ENCODE results near the gene ATP2B2.

The ATP2B2 gene

DNA sequence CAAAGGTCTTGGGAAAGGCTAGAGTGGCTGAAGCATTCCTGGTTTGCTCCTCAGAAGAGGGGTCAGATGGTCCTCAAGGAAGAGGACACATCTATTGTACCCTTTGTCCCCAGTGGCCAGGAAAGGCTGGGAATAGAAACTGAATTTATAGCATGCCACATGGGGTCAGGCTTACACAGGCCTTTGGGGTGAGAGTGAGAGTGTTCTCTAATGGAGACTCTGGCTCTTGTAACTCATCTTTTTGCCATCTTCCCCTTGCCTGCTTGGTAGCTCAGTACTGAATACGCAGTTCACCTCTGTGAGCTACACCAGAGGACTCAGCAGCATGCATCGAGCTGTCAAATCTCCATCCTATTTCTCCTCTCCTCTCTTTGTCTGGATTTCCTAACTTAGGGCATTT, 87.5 kb downstream of the ATP2B2 start:
- Mint-ChIP-seq H3K9me3 (ENCODE audit: low read depth) (no peaks in the 10 kb centered on the region), H3K36me3 (no peaks in the 10 kb centered on the region), H3K4me1 (ENCODE audit: low read depth) (peaks cover 9% of the 10 kb centered on the region), H3K27me3 (no peaks in the 10 kb centered on the region), H3K27ac (no peak overlapping the region), H3K4me3 (no peak overlapping the region)

DNA sequence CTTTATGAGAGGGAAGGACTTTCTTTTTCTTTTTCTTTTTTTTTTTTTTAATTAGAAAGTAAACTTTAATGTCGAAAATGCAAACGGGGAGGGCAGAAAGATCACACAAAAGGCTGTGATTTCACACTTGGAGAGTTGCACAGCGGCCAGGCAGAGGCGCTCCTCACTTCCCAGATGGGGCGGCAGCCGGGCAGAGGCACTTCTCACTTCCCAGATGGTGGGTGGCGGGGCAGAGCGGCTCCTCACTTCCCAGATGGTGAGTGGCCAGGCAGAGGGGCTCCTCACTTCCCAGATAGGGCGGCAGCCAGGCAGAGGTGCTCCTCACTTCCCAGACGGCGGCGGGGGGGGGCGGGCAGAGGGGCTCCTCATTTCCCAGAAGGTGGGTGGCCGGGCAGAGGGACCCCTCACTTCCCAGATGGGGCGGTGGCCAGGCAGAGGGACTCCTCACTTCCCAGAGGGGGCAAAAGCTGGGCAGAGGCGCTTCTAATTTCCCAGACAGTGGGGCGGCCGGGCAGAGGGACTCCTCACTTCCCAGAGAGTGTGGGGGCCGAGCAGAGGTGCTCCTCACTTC, 88.6 kb downstream of the ATP2B2 start:
- no peak overlapping the region for H3K27ac Mint-ChIP-seq
- no peak overlapping the region for H3K4me3 Mint-ChIP-seq
- peaks cover 9% of the 10 kb centered on the region for H3K4me1 Mint-ChIP-seq (ENCODE audit: low read depth)
- H3K9me3 Mint-ChIP-seq (ENCODE audit: low read depth), result no peaks in the 10 kb centered on the region
- no peaks in the 10 kb centered on the region for H3K27me3 Mint-ChIP-seq
- H3K36me3 Mint-ChIP-seq, result no peaks in the 10 kb centered on the region

DNA sequence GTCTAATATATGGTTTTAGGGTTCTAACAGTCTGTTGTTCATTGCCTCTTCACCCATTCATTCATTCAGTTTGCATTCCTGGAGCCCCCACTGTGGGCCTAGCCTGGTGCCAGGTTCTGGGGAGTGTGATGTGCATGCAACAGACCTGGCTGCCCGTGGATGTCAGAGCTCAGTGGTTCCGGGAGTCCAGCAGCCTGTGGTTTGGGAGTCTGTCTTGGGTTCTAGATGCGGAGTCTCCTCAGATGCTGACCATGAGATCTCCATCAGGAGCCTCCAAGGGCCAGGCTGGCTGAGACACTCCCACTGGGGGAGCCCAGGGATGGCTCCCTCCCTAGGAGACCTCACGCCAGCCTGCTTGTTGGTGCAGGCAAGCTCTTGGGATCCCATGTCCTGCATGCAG, 92.3 kb downstream of the ATP2B2 start:
- no peaks in the 10 kb centered on the region for H3K36me3 Mint-ChIP-seq
- H3K4me3 Mint-ChIP-seq, result no peak overlapping the region
- no peak overlapping the region for H3K27ac Mint-ChIP-seq
- no peaks in the 10 kb centered on the region for H3K4me1 Mint-ChIP-seq (ENCODE audit: low read depth)
- no peaks in the 10 kb centered on the region for H3K27me3 Mint-ChIP-seq
- no peaks in the 10 kb centered on the region for H3K9me3 Mint-ChIP-seq (ENCODE audit: low read depth)

DNA sequence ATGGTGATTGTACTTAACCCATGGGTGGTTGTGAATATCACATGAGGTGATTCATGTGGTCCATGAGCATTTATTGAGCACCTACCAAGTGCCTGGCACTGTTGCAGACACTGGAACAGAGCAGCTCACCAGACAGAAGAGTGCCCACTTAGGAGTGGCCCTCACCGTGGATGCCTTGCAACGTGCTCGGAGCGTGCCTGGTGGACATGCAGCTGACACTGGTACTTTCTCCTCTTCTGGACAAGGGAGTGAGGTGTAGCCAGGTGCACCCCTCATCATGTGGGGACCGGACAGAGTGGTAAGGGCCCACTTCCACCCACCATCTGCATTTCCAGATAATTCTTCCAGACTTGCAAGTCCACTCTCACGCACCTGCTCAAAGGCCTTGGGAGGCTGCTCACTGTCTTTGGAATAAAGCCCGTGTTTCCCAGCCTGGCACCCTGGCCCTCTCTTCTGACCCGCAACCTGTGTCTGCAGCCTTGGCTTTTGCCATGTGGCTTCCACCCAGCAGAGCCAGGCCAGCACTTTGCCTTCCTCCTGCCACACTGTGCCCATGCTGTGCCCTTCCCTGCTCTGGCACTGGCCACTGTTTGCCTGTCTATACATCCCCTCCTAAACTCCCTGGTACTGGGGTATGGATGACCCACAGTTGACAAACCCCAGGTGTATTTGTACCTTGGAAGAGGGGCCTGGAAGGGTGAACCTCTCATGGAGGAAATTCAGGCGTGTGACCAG, 93.6 kb downstream of the ATP2B2 start:
- H3K27me3 Mint-ChIP-seq, result no peaks in the 10 kb centered on the region
- H3K27ac Mint-ChIP-seq, result no peak overlapping the region
- no peaks in the 10 kb centered on the region for H3K9me3 Mint-ChIP-seq (ENCODE audit: low read depth)
- H3K4me3 Mint-ChIP-seq, result no peak overlapping the region
- H3K4me1 Mint-ChIP-seq (ENCODE audit: low read depth), result no peaks in the 10 kb centered on the region
- no peaks in the 10 kb centered on the region for H3K36me3 Mint-ChIP-seq

DNA sequence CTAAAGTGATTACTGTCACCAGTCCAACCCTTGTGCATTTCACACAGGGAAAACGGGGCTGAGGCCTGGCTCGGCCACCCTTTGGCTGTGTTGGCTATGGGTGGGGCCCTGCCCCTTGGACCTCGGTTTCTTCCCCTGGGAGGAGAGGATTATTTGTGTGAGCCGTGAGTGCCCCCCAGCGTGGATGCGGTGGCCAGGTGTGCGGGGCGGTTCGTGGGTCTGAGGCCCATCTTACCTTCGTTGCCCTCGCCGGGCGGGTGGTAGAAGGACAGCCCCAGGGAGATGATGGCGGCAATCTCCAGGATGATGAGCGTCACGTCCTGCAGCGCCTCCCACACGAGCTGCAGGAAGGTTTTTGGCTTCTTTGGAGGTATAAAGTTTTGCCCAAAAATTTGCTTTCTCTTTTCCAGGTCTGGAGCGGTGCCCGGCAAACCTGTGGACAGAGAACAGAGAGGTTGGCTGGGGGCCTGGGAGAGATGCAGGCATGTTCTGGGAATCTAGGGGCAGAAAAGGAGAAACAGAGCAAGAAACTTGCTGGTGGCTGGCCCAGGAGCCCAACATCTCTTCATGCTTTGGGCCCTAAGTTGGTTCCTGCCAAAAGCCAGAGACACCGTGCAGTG, 94.9 kb downstream of the ATP2B2 start:
- H3K36me3 Mint-ChIP-seq, result no peaks in the 10 kb centered on the region
- H3K27ac Mint-ChIP-seq, result no peak overlapping the region
- H3K9me3 Mint-ChIP-seq (ENCODE audit: low read depth), result no peaks in the 10 kb centered on the region
- H3K4me1 Mint-ChIP-seq (ENCODE audit: low read depth), result no peaks in the 10 kb centered on the region
- no peak overlapping the region for H3K4me3 Mint-ChIP-seq
- H3K27me3 Mint-ChIP-seq, result no peaks in the 10 kb centered on the region

DNA sequence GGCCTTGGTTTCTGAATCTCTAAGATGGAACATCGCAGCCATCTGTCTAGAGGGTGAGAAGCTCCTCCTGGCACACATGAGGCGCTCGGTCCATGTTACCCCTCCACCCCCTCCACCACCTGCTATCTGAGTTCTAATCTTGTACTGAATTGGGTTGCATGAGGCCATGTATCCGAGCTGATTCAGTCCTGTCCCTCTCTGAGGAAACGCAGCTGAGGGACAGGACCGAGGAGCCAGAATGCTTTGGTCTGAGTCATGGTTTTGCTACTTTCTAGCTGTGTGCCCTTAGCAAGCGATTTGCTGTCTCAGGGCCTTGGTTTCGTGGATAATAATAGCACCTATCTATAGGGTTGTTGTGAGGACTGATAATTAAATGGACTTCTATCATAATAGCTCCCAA, 96.7 kb downstream of the ATP2B2 start:
- Mint-ChIP-seq H3K36me3 (no peaks in the 10 kb centered on the region), H3K9me3 (ENCODE audit: low read depth) (no peaks in the 10 kb centered on the region), H3K27me3 (no peaks in the 10 kb centered on the region), H3K4me3 (no peak overlapping the region), H3K4me1 (ENCODE audit: low read depth) (no peaks in the 10 kb centered on the region), H3K27ac (no peak overlapping the region)

DNA sequence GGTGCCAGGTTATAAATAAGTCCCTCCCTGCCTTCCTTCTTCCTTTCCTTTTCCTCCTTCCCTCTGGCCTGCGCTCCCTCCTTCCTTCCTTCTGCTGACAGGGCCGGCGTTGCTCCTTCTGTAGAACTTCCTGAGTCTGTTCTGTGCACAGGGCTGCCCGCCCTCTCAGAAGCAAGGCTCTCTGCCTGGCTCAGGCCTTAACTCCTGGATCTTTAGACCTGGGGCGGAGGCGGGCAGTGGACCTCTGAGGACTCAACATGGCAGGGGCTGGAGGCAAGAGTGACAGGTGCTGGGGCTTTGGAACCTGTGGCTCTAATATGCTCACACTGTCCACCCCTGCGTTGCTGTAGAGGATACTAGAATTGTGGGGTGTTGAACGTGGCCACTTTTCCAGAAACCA, 98.0 kb downstream of the ATP2B2 start:
- no peak overlapping the region for H3K4me3 Mint-ChIP-seq
- no peaks in the 10 kb centered on the region for H3K27me3 Mint-ChIP-seq
- no peaks in the 10 kb centered on the region for H3K36me3 Mint-ChIP-seq
- H3K27ac Mint-ChIP-seq, result no peak overlapping the region
- H3K9me3 Mint-ChIP-seq (ENCODE audit: low read depth), result no peaks in the 10 kb centered on the region
- no peaks in the 10 kb centered on the region for H3K4me1 Mint-ChIP-seq (ENCODE audit: low read depth)

DNA sequence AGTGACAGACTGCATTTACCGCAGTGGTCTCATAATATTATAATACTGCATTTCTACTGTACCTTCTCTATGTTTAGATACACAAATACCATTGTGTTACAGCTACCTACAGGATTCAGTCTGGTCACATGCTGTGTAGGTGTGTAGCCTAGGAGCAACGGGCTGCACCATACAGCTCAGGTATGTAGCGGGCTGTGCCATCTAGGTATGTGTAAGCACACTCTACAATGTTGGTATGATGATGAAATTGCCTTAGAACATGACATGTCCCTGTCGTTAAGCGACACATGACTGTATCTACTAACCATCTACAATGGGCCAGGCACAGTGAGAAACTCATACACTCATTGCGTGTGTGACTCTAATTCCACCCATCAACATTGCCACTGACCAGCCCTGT, 99.0 kb downstream of the ATP2B2 start:
- no peak overlapping the region for H3K27ac Mint-ChIP-seq
- H3K36me3 Mint-ChIP-seq, result no peaks in the 10 kb centered on the region
- H3K27me3 Mint-ChIP-seq, result no peaks in the 10 kb centered on the region
- H3K4me3 Mint-ChIP-seq, result no peak overlapping the region
- H3K4me1 Mint-ChIP-seq (ENCODE audit: low read depth), result no peaks in the 10 kb centered on the region
- no peaks in the 10 kb centered on the region for H3K9me3 Mint-ChIP-seq (ENCODE audit: low read depth)

DNA sequence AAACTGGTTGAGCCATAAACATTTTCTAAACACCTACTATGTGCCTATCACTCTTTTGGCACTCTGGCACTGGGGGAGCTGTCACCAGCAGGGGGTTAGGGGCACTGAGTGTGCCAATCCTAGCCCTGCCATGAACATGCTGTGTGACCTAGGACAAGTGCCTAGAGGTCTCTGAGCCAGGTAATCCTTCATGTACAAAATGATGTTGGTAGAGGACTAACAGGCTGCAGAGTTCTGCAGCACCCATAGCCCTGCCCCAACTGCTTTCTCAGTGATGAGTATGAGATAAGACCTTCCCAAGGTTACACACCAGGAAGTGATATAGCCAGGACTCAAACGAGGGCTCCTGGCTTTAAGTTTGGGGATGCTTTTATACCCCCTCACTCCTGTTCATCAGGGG, 99.6 kb downstream of the ATP2B2 start:
- no peaks in the 10 kb centered on the region for H3K9me3 Mint-ChIP-seq (ENCODE audit: low read depth)
- no peaks in the 10 kb centered on the region for H3K27me3 Mint-ChIP-seq
- H3K4me3 Mint-ChIP-seq, result no peak overlapping the region
- H3K27ac Mint-ChIP-seq, result no peak overlapping the region
- no peaks in the 10 kb centered on the region for H3K4me1 Mint-ChIP-seq (ENCODE audit: low read depth)
- no peaks in the 10 kb centered on the region for H3K36me3 Mint-ChIP-seq

DNA sequence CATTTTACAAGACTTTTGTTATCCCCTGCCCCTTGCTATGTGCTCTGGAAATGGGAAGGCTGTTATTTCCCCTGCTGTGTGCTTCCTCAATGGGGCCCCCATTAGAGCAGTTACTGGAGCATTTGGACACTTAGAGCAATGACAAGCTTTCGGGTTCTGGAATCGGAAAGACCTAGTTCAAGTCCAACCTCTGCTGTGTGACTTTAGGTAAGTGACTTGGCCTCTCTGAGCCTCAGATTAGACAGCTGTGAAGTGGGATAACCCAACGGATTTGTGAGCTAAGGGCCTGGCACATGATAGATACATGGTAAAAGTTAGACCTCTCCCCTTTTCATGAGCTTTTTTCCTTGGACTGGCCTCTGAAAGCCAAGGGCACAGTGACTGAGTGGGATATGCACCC, 100.5 kb downstream of the ATP2B2 start:
- Mint-ChIP-seq H3K36me3 (no peaks in the 10 kb centered on the region), H3K4me1 (ENCODE audit: low read depth) (no peaks in the 10 kb centered on the region), H3K27me3 (peaks cover 3% of the 10 kb centered on the region), H3K27ac (no peak overlapping the region), H3K4me3 (no peak overlapping the region), H3K9me3 (ENCODE audit: low read depth) (no peaks in the 10 kb centered on the region)

DNA sequence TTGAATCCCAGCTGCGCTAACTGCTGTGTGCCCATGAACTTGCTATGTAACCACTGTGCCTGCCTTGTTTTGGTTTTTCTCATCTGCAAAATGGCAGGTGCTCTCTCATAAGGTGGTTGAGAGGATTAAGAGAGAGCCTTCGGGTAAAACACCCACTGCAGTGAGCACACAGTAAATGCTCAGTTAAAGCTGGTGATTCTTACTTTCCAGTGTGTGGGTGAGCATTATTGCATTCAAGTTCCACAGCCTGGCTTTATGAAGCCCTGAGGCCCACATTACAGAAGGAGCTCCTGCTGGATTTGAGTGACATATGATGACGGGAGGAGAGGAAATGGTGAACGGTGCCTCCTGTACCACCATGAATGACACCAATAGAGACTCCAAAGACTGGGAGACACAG, 101.0 kb downstream of the ATP2B2 start:
- H3K36me3 Mint-ChIP-seq, result no peaks in the 10 kb centered on the region
- no peak overlapping the region for H3K4me3 Mint-ChIP-seq
- peaks cover 3% of the 10 kb centered on the region for H3K27me3 Mint-ChIP-seq
- no peaks in the 10 kb centered on the region for H3K9me3 Mint-ChIP-seq (ENCODE audit: low read depth)
- no peaks in the 10 kb centered on the region for H3K4me1 Mint-ChIP-seq (ENCODE audit: low read depth)
- no peak overlapping the region for H3K27ac Mint-ChIP-seq

DNA sequence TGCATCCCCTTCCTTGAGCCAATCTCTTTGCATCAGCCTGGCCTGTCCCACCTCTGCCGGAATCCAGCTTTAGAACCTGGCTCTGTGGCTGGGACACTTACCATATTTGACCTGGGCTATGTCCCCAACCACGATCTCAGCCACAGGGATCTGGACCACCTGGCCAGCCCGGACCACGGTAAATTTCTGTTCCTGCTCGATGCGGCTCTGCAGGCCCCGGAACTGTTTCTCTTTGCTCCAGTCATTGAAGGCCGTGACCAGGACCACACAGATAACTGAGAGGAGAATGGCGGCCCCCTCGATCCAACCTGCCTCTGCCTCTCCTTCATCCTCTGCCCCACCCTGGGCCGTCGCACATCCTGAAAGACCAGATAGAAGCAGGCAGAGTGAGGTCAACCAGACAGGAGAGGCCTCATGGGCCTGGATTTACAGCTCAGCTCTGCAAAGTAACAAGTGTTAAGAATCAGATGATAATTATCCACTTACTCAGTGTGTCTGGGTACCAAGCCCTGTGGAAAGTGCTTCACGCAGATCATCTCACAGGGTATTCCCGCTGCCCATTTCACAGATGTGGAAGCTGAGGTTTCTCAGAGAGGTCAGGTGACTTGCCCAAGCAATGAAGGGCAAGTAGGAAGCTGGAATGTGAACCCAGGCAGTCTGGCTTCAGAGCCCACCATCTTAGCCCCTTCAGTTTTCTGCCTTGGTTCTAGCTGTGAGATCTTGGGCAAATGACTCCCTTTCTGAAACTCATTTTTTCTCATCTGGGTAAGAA, 103.2 kb downstream of the ATP2B2 start:
- no peak overlapping the region for H3K4me3 Mint-ChIP-seq
- H3K36me3 Mint-ChIP-seq, result no peaks in the 10 kb centered on the region
- peaks cover 4% of the 10 kb centered on the region for H3K4me1 Mint-ChIP-seq (ENCODE audit: low read depth)
- H3K27ac Mint-ChIP-seq, result no peak overlapping the region
- H3K9me3 Mint-ChIP-seq (ENCODE audit: low read depth), result no peaks in the 10 kb centered on the region
- peaks cover 3% of the 10 kb centered on the region for H3K27me3 Mint-ChIP-seq

DNA sequence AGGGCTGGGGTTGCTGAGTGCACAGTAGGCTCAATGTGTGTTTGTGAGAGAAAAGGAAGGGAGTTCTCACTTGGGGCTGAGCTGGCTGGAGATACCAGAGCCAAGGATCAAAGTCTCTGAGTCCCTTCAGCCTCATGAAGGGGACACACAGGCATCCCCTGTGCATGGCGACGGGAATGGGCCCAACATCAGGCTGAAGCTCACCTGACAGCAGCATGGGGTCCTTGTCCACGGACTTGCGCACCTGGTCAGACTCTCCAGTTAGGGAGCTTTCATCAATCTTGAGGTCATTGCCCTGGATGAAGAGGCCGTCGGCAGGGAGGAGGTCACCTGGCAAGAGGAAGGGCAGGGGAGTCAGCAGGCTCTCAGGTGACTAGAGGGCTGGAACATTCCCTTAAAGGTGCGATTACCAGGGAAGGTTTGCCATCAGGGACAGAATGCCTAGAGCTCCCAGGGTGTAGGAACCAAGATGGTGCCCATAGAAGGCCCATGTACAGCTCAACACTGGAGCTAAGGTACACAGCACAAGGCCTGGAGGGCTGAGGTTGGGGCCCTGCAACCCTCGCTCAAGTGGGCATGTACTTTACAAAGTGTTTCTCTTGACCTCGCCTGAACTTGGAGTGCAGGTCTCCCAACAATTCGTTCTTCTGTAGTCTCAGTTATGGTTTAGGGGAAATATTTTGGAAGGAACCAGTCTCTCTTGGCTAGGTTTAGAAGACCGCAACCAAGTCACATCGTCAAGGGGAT, 104.5 kb downstream of the ATP2B2 start:
- H3K4me3 Mint-ChIP-seq, result no peak overlapping the region
- H3K27ac Mint-ChIP-seq, result no peak overlapping the region
- H3K36me3 Mint-ChIP-seq, result no peaks in the 10 kb centered on the region
- H3K9me3 Mint-ChIP-seq (ENCODE audit: low read depth), result no peaks in the 10 kb centered on the region
- H3K27me3 Mint-ChIP-seq, result peaks cover 3% of the 10 kb centered on the region
- H3K4me1 Mint-ChIP-seq (ENCODE audit: low read depth), result peaks cover 15% of the 10 kb centered on the region

DNA sequence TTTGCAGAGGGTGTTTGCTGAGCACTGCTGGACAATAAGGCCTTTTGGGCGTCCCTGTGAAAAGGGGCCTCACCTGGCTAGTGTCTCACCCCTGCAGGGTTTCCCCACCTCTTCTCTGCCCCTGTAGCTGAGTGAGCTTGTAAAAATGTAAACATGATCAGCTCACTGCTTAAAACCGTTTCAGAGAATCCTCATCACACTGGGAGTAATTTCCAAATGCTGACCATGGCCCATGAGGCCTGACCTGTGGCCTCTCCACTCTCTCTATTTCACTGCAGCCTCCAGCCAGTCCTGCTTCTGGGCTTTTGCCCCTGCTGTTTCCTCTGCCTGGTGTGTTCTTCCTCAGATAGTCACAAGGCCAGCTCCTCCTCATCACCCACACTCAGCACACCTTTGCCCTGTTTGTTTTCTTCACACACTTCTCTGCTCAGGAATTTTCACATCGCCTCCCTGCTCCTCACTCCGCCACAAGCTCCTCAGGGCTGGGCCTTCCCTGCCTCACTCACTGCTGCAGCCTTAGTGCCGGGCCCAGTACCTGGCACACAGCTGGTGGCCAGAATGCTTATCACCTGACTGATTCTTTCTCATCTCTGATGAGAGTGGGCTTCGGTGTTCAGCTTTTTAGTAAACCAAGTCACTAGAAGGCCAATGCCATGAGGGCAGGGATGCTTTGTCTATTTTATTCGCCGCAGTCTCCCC, 105.2 kb downstream of the ATP2B2 start:
- Mint-ChIP-seq H3K4me3 (no peak overlapping the region), H3K4me1 (ENCODE audit: low read depth) (peaks cover 22% of the 10 kb centered on the region), H3K27ac (peak overlapping the region; percentile 34), H3K36me3 (no peaks in the 10 kb centered on the region), H3K9me3 (ENCODE audit: low read depth) (no peaks in the 10 kb centered on the region), H3K27me3 (peaks cover 3% of the 10 kb centered on the region)

All from activated naive CD8-positive, alpha-beta T cell (primary cell).